Measurements from ENCODE around the gene RFNG. TPM values are rescaled to one million over a fixed set of nuclear protein-coding genes. Genes with fewer than 3 reads are reported as not detected.

Gene RFNG
- total RNA-seq, 1 experiment from 2014 or later: 40.4 TPM

GRCh38 chr17:82090549-82091263, 39.1 kb upstream of the RFNG start:
- Histone ChIP-seq H3K9me3 (ENCODE audit: insufficient read depth, low read depth) (no peaks in the 10 kb centered on the region), H3K36me3 (ENCODE audit: low read depth) (no peaks in the 10 kb centered on the region), H3F3A (ENCODE audit: insufficient read depth, low read depth) (peaks cover 5% of the 10 kb centered on the region; the same call in 1 of the 2 replicates), H2AFZ (no peak overlapping the region), H3K9me2 (ENCODE audit: insufficient read depth) (no peaks in the 10 kb centered on the region), H3K4me3 (no peak overlapping the region), H3K27me3 (ENCODE audit: insufficient read depth, low read depth) (no peaks in the 10 kb centered on the region), H3K4me2 (no peak overlapping the region), H3K79me2 (ENCODE audit: low read depth) (peaks cover 26% of the 10 kb centered on the region), H4K20me1 (ENCODE audit: insufficient read depth) (peaks cover 33% of the 10 kb centered on the region), H3K27ac (no peak overlapping the region), H3K4me1 (replicated peaks; ENCODE audit: insufficient read depth) (no peaks in the 10 kb centered on the region; the same call in 1 of the 2 replicates)
- intact Hi-C loops (cut with micrococcal nuclease; ENCODE audit: unreplicated experiment): no loop called here
- no peak for DNase-seq
- ChIA-PET CTCF (no interaction called here), POLR2A (ENCODE audit: unreplicated experiment) (no interaction called here)
- BruUV-seq (replicated peaks): no TSS peak
- TF ChIP-seq, protein P1, sequence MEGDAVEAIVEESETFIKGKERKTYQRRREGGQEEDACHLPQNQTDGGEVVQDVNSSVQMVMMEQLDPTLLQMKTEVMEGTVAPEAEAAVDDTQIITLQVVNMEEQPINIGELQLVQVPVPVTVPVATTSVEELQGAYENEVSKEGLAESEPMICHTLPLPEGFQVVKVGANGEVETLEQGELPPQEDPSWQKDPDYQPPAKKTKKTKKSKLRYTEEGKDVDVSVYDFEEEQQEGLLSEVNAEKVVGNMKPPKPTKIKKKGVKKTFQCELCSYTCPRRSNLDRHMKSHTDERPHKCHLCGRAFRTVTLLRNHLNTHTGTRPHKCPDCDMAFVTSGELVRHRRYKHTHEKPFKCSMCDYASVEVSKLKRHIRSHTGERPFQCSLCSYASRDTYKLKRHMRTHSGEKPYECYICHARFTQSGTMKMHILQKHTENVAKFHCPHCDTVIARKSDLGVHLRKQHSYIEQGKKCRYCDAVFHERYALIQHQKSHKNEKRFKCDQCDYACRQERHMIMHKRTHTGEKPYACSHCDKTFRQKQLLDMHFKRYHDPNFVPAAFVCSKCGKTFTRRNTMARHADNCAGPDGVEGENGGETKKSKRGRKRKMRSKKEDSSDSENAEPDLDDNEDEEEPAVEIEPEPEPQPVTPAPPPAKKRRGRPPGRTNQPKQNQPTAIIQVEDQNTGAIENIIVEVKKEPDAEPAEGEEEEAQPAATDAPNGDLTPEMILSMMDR (conservative IDR thresholded peaks at IDR 0.05): no peak
- TF ChIP-seq EZH2 (IDR thresholded peaks at IDR 0.05; ENCODE audit: low read depth): no peak

GRCh38 chr17:82089723-82090548, 38.3 kb upstream of the RFNG start:
- Histone ChIP-seq H3K4me2 (no peak overlapping the region), H3K27me3 (ENCODE audit: insufficient read depth, low read depth) (no peaks in the 10 kb centered on the region), H2AFZ (no peak overlapping the region), H3K9me2 (ENCODE audit: insufficient read depth) (no peaks in the 10 kb centered on the region), H3K79me2 (ENCODE audit: low read depth) (peaks cover 19% of the 10 kb centered on the region), H4K20me1 (ENCODE audit: insufficient read depth) (peaks cover 25% of the 10 kb centered on the region), H3K4me1 (replicated peaks; ENCODE audit: insufficient read depth) (no peaks in the 10 kb centered on the region), H3F3A (ENCODE audit: insufficient read depth, low read depth) (peaks cover 5% of the 10 kb centered on the region; the same call in 1 of the 2 replicates), H3K9me3 (ENCODE audit: insufficient read depth, low read depth) (no peaks in the 10 kb centered on the region), H3K27ac (no peak overlapping the region), H3K36me3 (ENCODE audit: low read depth) (no peaks in the 10 kb centered on the region), H3K4me3 (no peak overlapping the region)
- POLR2A ChIA-PET (ENCODE audit: unreplicated experiment): interaction anchor here (0.6 kb wide), 1 partner anchor 34 kb away, joined by 24 read pairs; no protein-coding TSS in a partner anchor
- no TSS peak for BruUV-seq (replicated peaks)
- DNase-seq: no peak
- CTCF ChIA-PET: interaction anchor here (0.6 kb wide), 1 partner anchor 31 kb away, joined by 3 read pairs; no protein-coding TSS in a partner anchor
- no peak for TF ChIP-seq EZH2 (IDR thresholded peaks at IDR 0.05; ENCODE audit: low read depth)
- TF ChIP-seq, protein P1 (conservative IDR thresholded peaks at IDR 0.05): no peak
- intact Hi-C loops (cut with micrococcal nuclease; ENCODE audit: unreplicated experiment): no loop called here

GRCh38 chr17:82088838-82089722, 37.5 kb upstream of the RFNG start:
- BruUV-seq (replicated peaks): no TSS peak
- Histone ChIP-seq H3K9me3 (ENCODE audit: insufficient read depth, low read depth) (no peaks in the 10 kb centered on the region), H3K9me2 (ENCODE audit: insufficient read depth) (no peaks in the 10 kb centered on the region), H3K27me3 (ENCODE audit: insufficient read depth, low read depth) (no peaks in the 10 kb centered on the region), H2AFZ (no peak overlapping the region), H3K36me3 (ENCODE audit: low read depth) (no peaks in the 10 kb centered on the region), H3K79me2 (ENCODE audit: low read depth) (peaks cover 13% of the 10 kb centered on the region; the same call in 1 of the 2 replicates), H4K20me1 (ENCODE audit: insufficient read depth) (peaks cover 21% of the 10 kb centered on the region), H3K4me2 (no peak overlapping the region), H3F3A (ENCODE audit: insufficient read depth, low read depth) (peaks cover 3% of the 10 kb centered on the region; the same call in 1 of the 2 replicates), H3K27ac (no peak overlapping the region), H3K4me1 (replicated peaks; ENCODE audit: insufficient read depth) (no peaks in the 10 kb centered on the region), H3K4me3 (no peak overlapping the region)
- CTCF ChIA-PET: interaction anchor here (0.6 kb wide), 1 partner anchor 32 kb away, joined by 3 read pairs; no protein-coding TSS in a partner anchor
- DNase-seq: no peak
- intact Hi-C loops (cut with micrococcal nuclease; ENCODE audit: unreplicated experiment): no loop called here
- TF ChIP-seq EZH2 (IDR thresholded peaks at IDR 0.05; ENCODE audit: low read depth): no peak
- TF ChIP-seq, protein P1 (conservative IDR thresholded peaks at IDR 0.05): no peak
- POLR2A ChIA-PET (ENCODE audit: unreplicated experiment): interaction anchor here (0.6 kb wide), 1 partner anchor 35 kb away, joined by 24 read pairs; no protein-coding TSS in a partner anchor

Data from PC-9 (cell line).